ENCODE data around the gene ZNF799. TPM values are rescaled to one million over a fixed set of nuclear protein-coding genes. Genes with fewer than 3 reads are reported as not detected.
"Not testable (repeated sequence)": the region's sequence is repeated elsewhere in the genome, so short reads cannot be mapped to it uniquely, and the experiment has no call there.

ZNF799 gene
- total RNA-seq, 1 donor from 2014 or later, result 3.0 TPM

- no peak for TF ChIP-seq CTCF (conservative IDR thresholded peaks at IDR 0.05; ENCODE audit: low read depth, low read length)
- H3K4me3 ChIP-seq (ENCODE audit: low read depth, low read length), result no peak overlapping the region
- no peak for DNase-seq (ENCODE audit: low read depth)
Observed at GRCh38 chr19:12425236-12425887, 24.3 kb upstream of the ZNF799 start.

GRCh38 chr19:12417273-12417672 lies 16.2 kb upstream of the ZNF799 start:
- not testable (repeated sequence) for H3K4me3 ChIP-seq (ENCODE audit: low read depth, low read length)

GRCh38 chr19:12411893-12412292 lies 10.8 kb upstream of the ZNF799 start:
- no peak for DNase-seq (ENCODE audit: low read depth)
- H3K4me3 ChIP-seq (ENCODE audit: low read depth, low read length), result no peak overlapping the region
- no peak for TF ChIP-seq CTCF (conservative IDR thresholded peaks at IDR 0.05; ENCODE audit: low read depth, low read length)

More at GRCh38 chr19:12417273-12417672, 16.2 kb upstream of the ZNF799 start:
- DNase-seq (ENCODE audit: low read depth), result not testable (repeated sequence)

DNA sequence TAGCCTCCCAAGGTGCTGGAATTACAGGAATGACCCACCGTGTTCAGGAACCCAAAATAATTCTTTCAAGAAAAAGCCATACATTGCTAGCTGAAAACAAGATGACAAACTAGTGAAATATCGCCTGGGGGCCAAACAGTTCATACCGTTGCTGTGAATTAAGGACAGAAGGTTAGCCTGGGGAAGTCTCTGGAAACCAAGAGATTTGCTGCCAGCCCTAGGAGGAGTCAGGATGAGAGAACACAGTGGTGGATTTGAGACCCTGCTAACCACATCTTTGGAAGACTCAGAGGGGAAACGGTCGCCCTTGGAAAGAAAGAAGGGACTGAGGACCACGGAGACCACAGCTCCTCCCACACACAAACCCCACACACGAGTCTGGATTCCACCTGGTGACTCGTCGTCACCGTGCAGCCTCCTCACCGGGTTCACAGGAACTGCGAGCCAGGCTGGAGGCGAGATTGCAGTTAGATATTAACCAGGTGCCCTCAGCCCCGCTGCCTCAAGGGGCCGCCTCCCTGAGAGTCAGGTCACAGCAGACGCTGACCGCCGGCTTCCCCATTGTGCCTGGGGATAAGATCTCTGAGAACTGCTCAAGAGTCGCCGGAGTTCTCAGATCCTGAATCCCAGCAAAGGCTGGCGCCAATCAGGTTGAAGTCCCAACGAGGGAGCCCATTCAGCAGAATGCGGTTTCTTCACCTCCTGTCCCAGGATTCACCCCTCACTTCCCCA lies 1.0 kb downstream of the ZNF799 start:
- peak; percentile 13 for DNase-seq (ENCODE audit: low read depth)

GRCh38 chr19:12391148-12391547 lies 9.9 kb downstream of the ZNF799 start:
- H3K4me3 ChIP-seq (ENCODE audit: low read depth, low read length); DNase-seq (ENCODE audit: low read depth): not testable (repeated sequence)

More for the DNA sequence above, 1.0 kb downstream of the ZNF799 start:
- H3K4me3 ChIP-seq (ENCODE audit: low read depth, low read length), result peak overlapping the region; percentile 89

- not testable (repeated sequence) for DNase-seq (ENCODE audit: low read depth); H3K4me3 ChIP-seq (ENCODE audit: low read depth, low read length)
Observed at GRCh38 chr19:12386365-12386764, 14.7 kb downstream of the ZNF799 start.

DNA sequence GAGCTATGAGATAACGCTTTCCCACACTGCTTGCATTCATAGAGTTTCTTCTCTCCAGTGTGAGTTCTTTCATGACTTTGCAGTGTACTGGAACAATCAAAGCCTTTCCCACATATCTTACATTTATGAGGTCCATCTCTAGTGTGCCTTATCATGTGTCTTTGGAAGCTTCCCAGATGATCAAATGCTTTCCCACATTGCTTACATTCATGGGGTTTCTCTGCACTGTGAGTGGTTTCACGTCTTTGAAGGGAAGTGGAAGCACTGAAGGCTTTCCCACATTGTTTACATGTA lies 20.7 kb downstream of the ZNF799 start:
- no peak for DNase-seq (ENCODE audit: low read depth)
- no peak overlapping the region for H3K4me3 ChIP-seq (ENCODE audit: low read depth, low read length)
- no peak for TF ChIP-seq CTCF (conservative IDR thresholded peaks at IDR 0.05; ENCODE audit: low read depth, low read length)

DNA sequence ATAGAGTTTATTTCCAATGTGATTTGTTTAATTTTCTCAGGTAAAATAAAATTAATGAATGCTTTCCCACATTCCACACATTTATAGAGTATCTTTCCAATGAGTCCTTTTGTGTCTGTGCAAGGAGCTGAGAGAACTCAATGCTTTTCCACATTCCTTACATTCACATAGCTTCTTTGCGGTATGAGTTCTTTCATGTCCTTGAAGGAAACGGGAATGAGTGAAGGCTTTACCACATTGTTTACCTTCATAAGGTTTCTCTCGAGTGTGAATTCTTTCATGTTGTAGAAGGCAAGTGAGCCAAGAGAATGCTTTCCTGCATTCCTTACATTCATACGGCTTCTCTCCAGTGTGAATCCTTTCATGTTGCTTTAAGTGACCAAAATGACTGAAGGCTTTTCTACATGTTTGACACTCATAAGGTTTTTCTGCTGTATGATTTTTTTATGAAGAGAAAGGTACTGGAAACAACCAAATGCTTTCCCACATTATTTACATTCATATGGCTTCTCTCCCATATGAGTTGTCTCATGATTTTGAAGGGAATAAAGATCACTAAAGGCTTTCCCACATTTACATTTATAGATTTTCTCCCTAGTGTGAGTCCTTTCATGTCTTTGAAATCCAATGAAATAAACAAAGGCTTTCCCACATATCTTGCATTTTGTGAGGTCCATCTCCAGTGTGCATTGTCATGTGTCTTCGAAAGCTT lies 21.2 kb downstream of the ZNF799 start:
- H3K4me3 ChIP-seq (ENCODE audit: low read depth, low read length), result no peak overlapping the region
- TF ChIP-seq CTCF (conservative IDR thresholded peaks at IDR 0.05; ENCODE audit: low read depth, low read length), result no peak
- DNase-seq (ENCODE audit: low read depth), result no peak

GRCh38 chr19:12374026-12374425 lies 27.0 kb downstream of the ZNF799 start:
- no peak overlapping the region for H3K4me3 ChIP-seq (ENCODE audit: low read depth, low read length)
- no peak for TF ChIP-seq CTCF (conservative IDR thresholded peaks at IDR 0.05; ENCODE audit: low read depth, low read length)
- no peak for DNase-seq (ENCODE audit: low read depth)
